Right atrium auricular region (tissue), 2 donors: ENCODE data around the gene PSME3IP1. TPM values are rescaled to one million over a fixed set of nuclear protein-coding genes. Genes with fewer than 3 reads are reported as not detected.

Experiments used
- DNase-seq: peaks from one replicate; pipeline ENCODE4 v3.0.0-alpha.2; 2019; ENCODE audit warnings: low spot score
- H3K27ac ChIP-seq, 2 donors: fragments of 200-600 bp; sonication (generic); 1 replicate in 1 of 2; 2 replicates in 1 of 2; pipeline ENCODE4 v1.5.1; 2016 to 2019
- H3K27me3 ChIP-seq, 2 donors: fragments of 200-600 bp; sonication (generic); one replicate each; pipeline versions ENCODE4 v1.5.1 to v1.6.0; 2017 to 2019
- H3K36me3 ChIP-seq: fragments of 200-600 bp; sonication (generic); one replicate; pipeline ENCODE4 v1.5.1; 2016
- H3K4me1 ChIP-seq, 2 donors: fragments of 200-600 bp; sonication (generic); one replicate each; pipeline versions ENCODE4 v1.5.1 to v1.6.0; 2017 to 2019
- H3K4me3 ChIP-seq, 2 donors: fragments of 200-600 bp; sonication (generic); 1 replicate in 1 of 2; 2 replicates in 1 of 2; pipeline ENCODE4 v1.5.1; 2017 to 2019; ENCODE audit warnings: mild to moderate bottlenecking in 1 of 2, moderate library complexity in 1 of 2
- H3K9me3 ChIP-seq, 2 donors: fragments of 200-600 bp; sonication (generic); one replicate each; pipeline ENCODE4 v1.5.1; 2019
- total RNA-seq, 2 donors: library from RNA; depleted of rRNA; stranded (reverse); fragments of >200 nt; gene quantifications; one replicate each; pipeline ENCODE4 v1.1.0, GENCODE V29; 2016
- TF ChIP-seq, protein P1 (sequence below), 2 donors: fragments of 200-600 bp; sonication (generic); IDR thresholded peaks; one replicate each; pipeline ENCODE4 v1.5.1; 2019; ENCODE audit warnings: antibody characterized with exemption in 2 of 2

Gene PSME3IP1
- total RNA-seq, 2 donors from 2014 or later: 55.7 to 79.0 TPM

DNA sequence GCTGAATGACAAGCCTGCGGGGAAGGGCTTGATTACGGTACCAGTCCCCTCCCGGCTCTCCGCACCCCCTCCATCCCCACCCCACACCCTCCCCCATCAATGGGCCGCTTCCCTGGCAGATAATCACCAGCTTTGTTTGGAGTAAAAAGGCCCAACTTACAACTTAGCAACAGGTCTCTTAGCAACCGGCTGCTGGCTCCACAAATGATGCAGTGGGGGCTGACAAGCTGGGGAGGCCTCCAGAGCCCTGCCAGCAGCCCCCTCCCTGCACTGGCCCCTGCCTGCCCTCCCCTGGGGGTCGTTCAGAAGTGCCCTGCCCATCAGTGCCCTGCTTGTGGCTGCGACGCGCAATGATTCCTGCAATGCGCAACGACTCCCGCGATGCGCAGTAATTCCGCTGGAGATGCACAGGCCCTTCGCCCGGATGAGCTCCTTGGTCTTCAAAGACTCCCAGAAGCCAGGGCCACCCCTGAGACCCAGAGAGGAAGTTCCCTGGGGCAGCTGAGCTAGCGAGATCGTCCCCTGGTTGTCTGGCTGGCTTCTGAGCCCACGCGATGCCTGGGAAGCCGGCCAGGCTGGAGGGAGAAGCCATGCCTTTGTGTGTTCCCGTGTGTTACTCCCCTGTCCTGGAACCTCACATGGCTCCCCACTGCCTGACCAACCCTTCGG lies 70.2 kb downstream of the PSME3IP1 start:
- Histone ChIP-seq H3K27ac (no peak overlapping the region), H3K36me3 (peaks cover 11% of the 10 kb centered on the region), H3K9me3 (no peaks in the 10 kb centered on the region), H3K4me1 (peaks cover 0 to 22% of the 10 kb centered on the region in 2 donors), H3K27me3 (no peaks in the 10 kb centered on the region), H3K4me3 (peak overlapping the region in 1 of 2 donors; percentile 10)
- no peak for DNase-seq
- TF ChIP-seq, protein P1, sequence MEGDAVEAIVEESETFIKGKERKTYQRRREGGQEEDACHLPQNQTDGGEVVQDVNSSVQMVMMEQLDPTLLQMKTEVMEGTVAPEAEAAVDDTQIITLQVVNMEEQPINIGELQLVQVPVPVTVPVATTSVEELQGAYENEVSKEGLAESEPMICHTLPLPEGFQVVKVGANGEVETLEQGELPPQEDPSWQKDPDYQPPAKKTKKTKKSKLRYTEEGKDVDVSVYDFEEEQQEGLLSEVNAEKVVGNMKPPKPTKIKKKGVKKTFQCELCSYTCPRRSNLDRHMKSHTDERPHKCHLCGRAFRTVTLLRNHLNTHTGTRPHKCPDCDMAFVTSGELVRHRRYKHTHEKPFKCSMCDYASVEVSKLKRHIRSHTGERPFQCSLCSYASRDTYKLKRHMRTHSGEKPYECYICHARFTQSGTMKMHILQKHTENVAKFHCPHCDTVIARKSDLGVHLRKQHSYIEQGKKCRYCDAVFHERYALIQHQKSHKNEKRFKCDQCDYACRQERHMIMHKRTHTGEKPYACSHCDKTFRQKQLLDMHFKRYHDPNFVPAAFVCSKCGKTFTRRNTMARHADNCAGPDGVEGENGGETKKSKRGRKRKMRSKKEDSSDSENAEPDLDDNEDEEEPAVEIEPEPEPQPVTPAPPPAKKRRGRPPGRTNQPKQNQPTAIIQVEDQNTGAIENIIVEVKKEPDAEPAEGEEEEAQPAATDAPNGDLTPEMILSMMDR (IDR thresholded peaks at IDR 0.05): no peak

DNA sequence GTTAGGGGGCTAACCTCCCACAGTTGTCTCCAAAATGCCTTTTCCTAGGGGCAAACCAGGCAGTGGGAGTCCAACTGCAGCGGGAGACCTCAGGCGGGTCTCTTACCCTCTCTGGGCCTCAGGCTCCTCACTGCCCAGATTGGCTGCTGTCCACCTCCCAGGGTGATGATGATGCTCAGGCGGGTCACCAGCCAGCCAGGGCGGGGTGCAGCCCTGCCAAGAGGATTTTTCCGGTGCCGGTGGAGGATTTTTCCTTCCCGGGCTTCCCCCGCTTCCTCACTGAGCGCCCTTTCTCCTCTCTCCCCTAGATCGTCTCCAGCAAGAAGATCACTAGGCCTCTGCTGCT lies 70.7 kb downstream of the PSME3IP1 start:
- no peaks in the 10 kb centered on the region for H3K27me3 ChIP-seq
- TF ChIP-seq, protein P1 (IDR thresholded peaks at IDR 0.05): no peak
- no peak overlapping the region for H3K27ac ChIP-seq
- no peaks in the 10 kb centered on the region for H3K9me3 ChIP-seq
- peaks cover 0 to 22% of the 10 kb centered on the region in 2 donors for H3K4me1 ChIP-seq
- H3K4me3 ChIP-seq: no peak overlapping the region
- no peak for DNase-seq
- H3K36me3 ChIP-seq: peaks cover 9% of the 10 kb centered on the region

DNA sequence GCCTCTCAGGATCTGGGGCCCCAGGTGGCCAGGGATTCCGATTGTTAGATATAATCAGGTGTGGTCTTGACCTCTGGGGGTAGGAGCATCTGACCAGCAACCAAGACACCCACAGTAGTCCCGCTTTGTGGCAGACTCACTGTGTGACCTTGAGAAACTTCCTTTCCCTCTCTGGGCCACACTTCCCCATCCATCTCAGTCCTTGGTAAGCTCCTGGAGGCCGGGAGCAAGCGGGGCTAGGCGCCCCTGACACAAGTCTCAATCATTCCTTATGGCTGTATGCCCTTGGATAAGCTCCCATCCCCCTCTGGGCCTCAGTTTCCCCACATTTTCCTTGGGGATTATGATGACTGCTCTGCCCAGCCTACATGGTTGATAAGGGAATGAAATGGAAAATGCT lies 72.2 kb downstream of the PSME3IP1 start:
- no peak overlapping the region for H3K27ac ChIP-seq
- no peaks in the 10 kb centered on the region for H3K36me3 ChIP-seq
- no peak overlapping the region for H3K4me3 ChIP-seq
- peaks cover 0 to 22% of the 10 kb centered on the region in 2 donors for H3K4me1 ChIP-seq
- DNase-seq: no peak
- TF ChIP-seq, protein P1 (IDR thresholded peaks at IDR 0.05): no peak
- no peaks in the 10 kb centered on the region for H3K27me3 ChIP-seq
- no peaks in the 10 kb centered on the region for H3K9me3 ChIP-seq

DNA sequence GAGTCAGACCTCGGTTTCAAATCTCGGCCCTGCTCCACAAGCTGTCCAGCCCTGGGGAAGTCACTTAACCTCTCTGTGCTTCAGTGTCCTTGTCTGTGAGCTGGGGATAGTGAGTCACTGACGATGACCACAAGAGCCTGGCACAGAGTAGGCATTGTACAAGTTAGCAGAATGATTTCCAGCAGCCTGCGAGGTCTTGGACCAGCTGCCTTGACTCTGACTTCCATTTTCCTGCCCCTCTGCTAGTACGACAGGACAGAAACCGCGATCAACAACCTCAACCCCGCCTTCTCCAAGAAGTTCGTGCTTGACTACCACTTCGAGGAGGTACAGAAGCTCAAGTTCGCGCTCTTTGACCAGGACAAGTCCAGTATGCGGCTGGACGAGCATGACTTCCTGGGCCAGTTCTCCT lies 72.8 kb downstream of the PSME3IP1 start:
- no peaks in the 10 kb centered on the region for H3K36me3 ChIP-seq
- peaks cover 0 to 22% of the 10 kb centered on the region in 2 donors for H3K4me1 ChIP-seq
- no peaks in the 10 kb centered on the region for H3K9me3 ChIP-seq
- no peak overlapping the region for H3K4me3 ChIP-seq
- DNase-seq: no peak
- H3K27me3 ChIP-seq: no peaks in the 10 kb centered on the region
- H3K27ac ChIP-seq: no peak overlapping the region
- TF ChIP-seq, protein P1 (IDR thresholded peaks at IDR 0.05): no peak

DNA sequence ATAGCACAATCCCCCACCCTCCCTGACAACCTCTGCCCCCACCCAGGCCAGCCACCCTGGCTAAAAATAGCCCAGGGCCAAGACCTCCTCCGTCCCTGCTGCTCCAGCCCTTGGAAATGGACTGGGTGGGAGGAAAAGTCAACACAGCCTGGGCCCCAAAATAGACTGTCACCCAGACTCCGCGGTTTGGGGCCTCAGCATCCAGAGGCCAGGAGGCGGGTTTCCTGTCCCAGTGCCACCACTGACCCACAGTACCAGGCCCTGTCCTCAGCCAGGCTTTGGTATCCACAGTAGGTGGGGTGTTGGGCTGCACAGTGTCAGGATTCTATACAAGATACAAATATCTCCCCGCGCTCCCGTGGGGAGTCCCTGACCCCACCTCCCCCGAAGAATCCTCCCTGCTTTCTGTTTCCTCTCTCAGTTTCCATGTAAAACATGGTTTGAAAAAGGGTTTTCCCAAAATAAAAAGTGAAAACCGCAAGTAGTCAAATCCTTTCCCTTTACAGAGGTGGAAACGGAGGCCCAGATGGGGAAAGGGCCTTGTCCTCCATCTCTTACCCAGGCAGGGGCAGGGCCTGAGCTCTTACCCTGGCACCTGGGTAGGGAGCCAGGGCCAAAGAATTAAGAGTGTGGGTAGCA lies 73.3 kb downstream of the PSME3IP1 start:
- Histone ChIP-seq H3K36me3 (no peaks in the 10 kb centered on the region), H3K27me3 (no peaks in the 10 kb centered on the region), H3K27ac (no peak overlapping the region), H3K4me1 (peaks cover 0 to 23% of the 10 kb centered on the region in 2 donors), H3K9me3 (no peaks in the 10 kb centered on the region), H3K4me3 (no peak overlapping the region)
- TF ChIP-seq, protein P1 (IDR thresholded peaks at IDR 0.05): no peak
- no peak for DNase-seq
